HG03439 (cell line): ENCODE measurements around the gene RPL12.

Source experiments
- ATAC-seq: cut with Tn5 transposase; IDR thresholded peaks from one replicate; pipeline ENCODE4 v1.9.1; 2021; ENCODE audit warnings: mild to moderate bottlenecking, moderate library complexity; ENCODE audit not compliant: unreplicated experiment

RPL12 gene

GRCh38 chr9:127450830-127451607 is at the start of gene RPL12, which contains the start of gene LRSAM1:
Gene RPL12, minus strand, starts transcription at chr9:127451406. Its CDS starts 89 bp downstream, at chr9:127451317.
Gene LRSAM1, plus strand, starts transcription at chr9:127451510. Its CDS starts 3,018 bp downstream, at chr9:127454528.
- ATAC-seq, result peak; percentile 64

DNA sequence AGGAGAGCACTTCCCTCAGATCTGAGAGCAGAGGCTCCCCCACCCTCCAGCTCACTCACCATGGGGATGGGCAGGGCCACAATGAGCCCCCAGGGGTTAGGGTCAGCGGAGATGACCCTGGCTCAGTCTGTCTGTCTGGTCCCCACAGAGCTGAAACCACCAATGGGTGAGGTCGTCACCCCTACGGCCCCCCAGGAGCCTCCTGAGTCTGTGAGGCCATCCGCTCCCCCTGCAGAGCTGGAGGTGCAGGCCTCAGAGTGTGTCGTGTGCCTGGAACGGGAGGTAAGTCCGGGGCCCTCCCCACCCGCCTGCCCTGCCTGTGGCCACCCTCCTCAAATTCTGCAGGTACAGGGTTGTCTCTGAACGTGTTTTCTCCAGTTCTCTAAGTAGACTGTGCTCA is 49.7 kb upstream of the RPL12 start:
- ATAC-seq, result no peak

- ATAC-seq, result no peak
Measured at GRCh38 chr9:127500399-127500798, 49.2 kb upstream of the RPL12 start.

GRCh38 chr9:127498298-127498697 is 47.1 kb upstream of the RPL12 start:
- ATAC-seq, result no peak

GRCh38 chr9:127497656-127498290 is 46.6 kb upstream of the RPL12 start:
- no peak for ATAC-seq

DNA sequence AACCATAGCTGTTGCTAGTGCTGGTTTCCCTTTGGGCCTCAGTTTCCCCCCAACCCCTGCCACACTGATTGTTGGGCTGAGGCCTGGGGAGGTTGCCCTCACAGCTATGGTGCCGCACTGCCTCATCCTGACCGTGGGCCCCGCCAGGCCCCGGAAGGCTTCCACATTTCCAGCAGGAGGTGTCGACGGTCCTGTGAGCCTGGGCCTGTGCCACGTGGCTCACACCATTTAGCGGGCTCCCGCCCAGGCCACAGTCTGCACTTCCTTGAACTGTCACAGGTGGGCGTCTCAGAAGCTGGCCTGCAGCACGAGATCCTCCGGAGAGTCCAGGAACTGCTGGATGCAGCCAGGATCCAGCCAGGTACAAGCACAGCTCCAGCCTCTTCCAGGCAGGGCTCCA is 45.8 kb upstream of the RPL12 start:
- ATAC-seq, result no peak

GRCh38 chr9:127495884-127496555 is 44.8 kb upstream of the RPL12 start:
- no peak for ATAC-seq

- ATAC-seq, result no peak
Measured at GRCh38 chr9:127494304-127494702, 43.1 kb upstream of the RPL12 start.

DNA sequence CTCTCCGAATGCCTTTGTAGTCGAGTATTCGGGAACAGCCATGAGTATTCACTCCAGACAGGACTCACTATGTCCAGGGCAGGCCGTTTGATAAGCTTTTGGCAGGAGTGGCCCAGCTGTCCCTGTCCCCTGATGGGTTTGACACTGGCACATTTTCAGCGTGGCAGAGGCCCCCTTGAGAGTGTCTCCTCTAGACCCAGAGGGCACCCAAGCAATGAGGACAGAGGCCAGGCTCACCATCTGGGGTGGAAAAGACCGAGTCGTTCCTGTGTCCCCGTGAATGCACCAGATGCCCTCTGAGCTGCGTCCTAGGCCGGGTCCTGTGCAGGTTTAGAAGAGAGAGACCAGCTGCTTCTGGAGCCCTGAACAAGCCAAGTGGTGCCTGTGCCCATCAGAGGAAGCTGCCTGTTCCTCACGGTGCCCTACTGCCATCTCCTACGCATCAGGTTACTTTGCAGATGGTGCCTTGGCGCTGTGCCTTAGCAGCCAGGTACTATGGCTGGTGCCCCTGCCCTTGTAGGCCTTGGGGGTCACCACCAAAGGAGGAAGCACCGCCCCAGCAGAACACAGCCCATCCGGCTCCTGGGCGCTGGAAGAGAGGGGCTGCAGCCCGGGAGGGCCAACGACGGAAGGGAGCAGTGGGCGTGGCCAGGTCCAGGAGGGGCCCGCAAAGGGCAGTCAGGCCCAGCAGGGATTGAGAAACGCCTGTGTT is 42.5 kb upstream of the RPL12 start:
- no peak for ATAC-seq

- no peak for ATAC-seq
Measured at GRCh38 chr9:127492616-127493015, 41.4 kb upstream of the RPL12 start.

- no peak for ATAC-seq
Measured at GRCh38 chr9:127491516-127491915, 40.3 kb upstream of the RPL12 start.

- no peak for ATAC-seq
Measured at GRCh38 chr9:127490535-127491230, 39.5 kb upstream of the RPL12 start.

DNA sequence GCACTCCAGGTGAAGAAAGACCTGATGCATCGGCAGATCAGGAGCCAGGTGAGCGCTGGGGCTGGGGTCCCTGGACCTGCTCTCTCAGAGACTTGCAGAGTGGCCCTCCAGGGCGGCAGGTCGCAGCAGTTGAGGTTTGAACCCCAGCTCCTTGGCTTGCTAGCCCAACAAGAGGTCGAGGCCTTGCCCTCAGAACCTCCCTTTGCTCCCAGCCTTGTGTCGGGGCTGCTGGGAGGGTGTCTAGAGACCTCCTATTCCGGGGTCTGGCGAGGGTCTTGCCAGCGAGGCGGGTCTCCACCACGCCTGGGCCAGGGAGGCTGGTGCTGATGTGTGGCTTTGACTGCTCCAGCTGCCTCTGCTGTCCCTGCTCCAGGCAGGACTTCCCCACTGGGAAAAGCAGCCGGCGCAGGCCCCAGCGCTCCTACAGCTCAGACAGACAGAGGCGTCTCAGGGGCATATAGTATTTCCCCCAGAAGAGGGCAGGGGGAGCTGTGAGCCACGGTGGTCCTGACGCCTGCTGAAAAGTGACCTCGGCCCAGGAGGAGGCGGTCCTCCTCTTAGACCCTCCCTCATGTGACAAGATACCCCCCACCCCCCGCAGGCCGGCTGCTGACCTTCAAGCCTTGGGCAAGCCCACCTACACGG is 38.4 kb upstream of the RPL12 start:
- no peak for ATAC-seq

GRCh38 chr9:127488946-127489345 is 37.7 kb upstream of the RPL12 start:
- ATAC-seq, result no peak

DNA sequence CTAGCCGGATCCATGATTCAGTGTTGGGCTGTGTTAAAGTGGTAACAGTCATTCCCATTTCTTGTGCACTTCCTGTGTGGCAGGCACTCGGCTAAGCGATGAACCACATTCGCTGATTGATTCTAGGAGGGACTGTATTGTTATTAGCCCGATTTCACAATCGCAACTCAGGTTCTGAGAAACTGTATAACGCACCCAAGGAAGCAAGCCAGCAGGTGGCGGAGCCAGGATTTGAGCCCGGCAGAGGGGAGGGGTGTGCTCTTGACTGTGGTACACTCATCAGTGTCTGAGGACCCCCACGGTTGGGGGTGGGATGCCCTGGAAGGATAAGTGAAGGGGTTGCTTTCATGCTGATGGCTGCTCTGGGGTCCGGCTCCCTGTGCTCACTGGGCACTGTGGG is 34.8 kb upstream of the RPL12 start:
- no peak for ATAC-seq

- ATAC-seq, result no peak
Measured at GRCh38 chr9:127482662-127483061, 31.5 kb upstream of the RPL12 start.

- ATAC-seq, result no peak
Measured at GRCh38 chr9:127479507-127480081, 28.4 kb upstream of the RPL12 start.

- ATAC-seq, result no peak
Measured at GRCh38 chr9:127474592-127474991, 23.4 kb upstream of the RPL12 start.

- no peak for ATAC-seq
Measured at GRCh38 chr9:127473932-127474331, 22.7 kb upstream of the RPL12 start.

DNA sequence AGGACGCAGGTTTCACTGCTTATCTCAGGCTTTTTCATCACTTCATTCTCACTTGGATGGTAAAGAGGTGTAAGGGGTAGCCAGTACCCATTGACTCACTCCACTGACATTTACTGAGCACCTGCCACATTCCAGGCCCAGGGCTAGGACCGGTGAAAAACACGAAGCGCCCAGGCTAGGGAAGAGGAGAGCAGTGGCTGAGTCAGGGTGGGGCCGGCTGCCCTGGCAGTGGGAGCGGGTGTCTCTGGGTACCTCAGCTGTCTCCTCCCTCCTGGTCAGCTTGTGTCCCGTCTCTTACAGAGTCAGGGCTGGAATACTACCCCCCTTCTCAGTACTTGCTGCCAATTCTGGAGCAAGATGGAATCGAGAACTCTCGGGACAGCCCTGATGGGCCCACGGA is 22.3 kb upstream of the RPL12 start:
- no peak for ATAC-seq
